Measurements from ENCODE around the gene KDM2A.
"Not testable (repeated sequence)": the region's sequence is repeated elsewhere in the genome, so short reads cannot be mapped to it uniquely, and the experiment has no call there.

The KDM2A gene

GRCh38 chr11:67250059-67251043 lies 131.3 kb downstream of the KDM2A start:
- DNase-seq (ENCODE audit: low spot score in 2 of 2) = no peak
- no peak for ATAC-seq
- peaks cover 71% of the 10 kb centered on the region for H3K4me1 Mint-ChIP-seq
- peaks cover 100% of the 10 kb centered on the region for H3K36me3 Mint-ChIP-seq
- no peaks in the 10 kb centered on the region for H3K9me3 Mint-ChIP-seq
- H3K27ac Mint-ChIP-seq = peak overlapping the region; percentile 68
- H3K4me3 Mint-ChIP-seq = no peak overlapping the region

GRCh38 chr11:67251841-67252240 lies 132.8 kb downstream of the KDM2A start:
- H3K36me3 Mint-ChIP-seq = peaks cover 100% of the 10 kb centered on the region
- H3K27ac Mint-ChIP-seq = peak overlapping the region; percentile 29
- DNase-seq (ENCODE audit: low spot score in 2 of 2) (no peak), ATAC-seq (no peak)
- no peaks in the 10 kb centered on the region for H3K9me3 Mint-ChIP-seq
- H3K4me3 Mint-ChIP-seq = no peak overlapping the region
- peaks cover 68% of the 10 kb centered on the region for H3K4me1 Mint-ChIP-seq

GRCh38 chr11:67252831-67253239 lies 133.8 kb downstream of the KDM2A start:
- H3K9me3 Mint-ChIP-seq = no peaks in the 10 kb centered on the region
- no peak overlapping the region for H3K4me3 Mint-ChIP-seq
- H3K36me3 Mint-ChIP-seq = peaks cover 100% of the 10 kb centered on the region
- no peak for DNase-seq (ENCODE audit: low spot score in 2 of 2)
- peak; percentile 83 for ATAC-seq
- H3K4me1 Mint-ChIP-seq = peaks cover 68% of the 10 kb centered on the region
- peak overlapping the region; percentile 47 for H3K27ac Mint-ChIP-seq

- Mint-ChIP-seq H3K27ac (peak overlapping the region; percentile 61), H3K4me1 (peaks cover 74% of the 10 kb centered on the region), H3K9me3 (no peaks in the 10 kb centered on the region), H3K36me3 (peaks cover 100% of the 10 kb centered on the region), H3K4me3 (no peak overlapping the region)
- DNase-seq (ENCODE audit: low spot score in 2 of 2) (no peak), ATAC-seq (peak; percentile 52)
These were observed 135.0 kb downstream of the KDM2A start for GRCh38 chr11:67253872-67254624.

GRCh38 chr11:67254798-67255197 lies 135.7 kb downstream of the KDM2A start:
- DNase-seq (ENCODE audit: low spot score in 2 of 2) (no peak), ATAC-seq (no peak)
- Mint-ChIP-seq H3K4me1 (peaks cover 72% of the 10 kb centered on the region), H3K4me3 (no peak overlapping the region), H3K36me3 (peaks cover 100% of the 10 kb centered on the region), H3K9me3 (no peaks in the 10 kb centered on the region), H3K27ac (peak overlapping the region; percentile 61)

- Mint-ChIP-seq H3K9me3 (no peaks in the 10 kb centered on the region), H3K4me3 (no peak overlapping the region), H3K36me3 (peaks cover 97% of the 10 kb centered on the region), H3K27ac (peak overlapping the region; percentile 61), H3K4me1 (peaks cover 68% of the 10 kb centered on the region)
- ATAC-seq (no peak), DNase-seq (ENCODE audit: low spot score in 2 of 2) (no peak)
These were observed 136.3 kb downstream of the KDM2A start for GRCh38 chr11:67255353-67255752.

GRCh38 chr11:67255864-67256263 lies 136.8 kb downstream of the KDM2A start:
- Mint-ChIP-seq H3K27ac (peak overlapping the region; percentile 61), H3K36me3 (peaks cover 92% of the 10 kb centered on the region), H3K4me3 (no peak overlapping the region), H3K9me3 (no peaks in the 10 kb centered on the region), H3K4me1 (peaks cover 63% of the 10 kb centered on the region)
- DNase-seq (ENCODE audit: low spot score in 2 of 2) (no peak), ATAC-seq (no peak)

GRCh38 chr11:67256477-67257135 lies 137.5 kb downstream of the KDM2A start:
- peaks cover 56% of the 10 kb centered on the region for H3K4me1 Mint-ChIP-seq
- no peaks in the 10 kb centered on the region for H3K9me3 Mint-ChIP-seq
- ATAC-seq = no peak
- H3K4me3 Mint-ChIP-seq = no peak overlapping the region
- H3K36me3 Mint-ChIP-seq = peaks cover 85% of the 10 kb centered on the region
- DNase-seq (ENCODE audit: low spot score in 2 of 2) = no peak
- peak overlapping the region; percentile 61 for H3K27ac Mint-ChIP-seq

GRCh38 chr11:67260406-67260805 lies 141.3 kb downstream of the KDM2A start:
- peaks cover 60% of the 10 kb centered on the region for H3K36me3 Mint-ChIP-seq
- H3K4me1 Mint-ChIP-seq = peaks cover 54% of the 10 kb centered on the region
- ATAC-seq = no peak
- peak overlapping the region; percentile 61 for H3K4me3 Mint-ChIP-seq
- H3K9me3 Mint-ChIP-seq = no peaks in the 10 kb centered on the region
- peak overlapping the region; percentile 26 for H3K27ac Mint-ChIP-seq
- DNase-seq (ENCODE audit: low spot score in 2 of 2) = no peak

GRCh38 chr11:67260885-67261639 lies 142.0 kb downstream of the KDM2A start:
- peaks cover 54% of the 10 kb centered on the region for H3K4me1 Mint-ChIP-seq
- H3K9me3 Mint-ChIP-seq, ATAC-seq: not testable (repeated sequence)
- H3K27ac Mint-ChIP-seq = peak overlapping the region; percentile 63
- DNase-seq (ENCODE audit: low spot score in 2 of 2) = peak in 1 of 2 donors; percentile 72
- peak overlapping the region; percentile 61 for H3K4me3 Mint-ChIP-seq
- H3K36me3 Mint-ChIP-seq = peaks cover 60% of the 10 kb centered on the region

GRCh38 chr11:67261640-67261945 lies 142.5 kb downstream of the KDM2A start:
- Mint-ChIP-seq H3K36me3 (peaks cover 57% of the 10 kb centered on the region), H3K4me3 (peak overlapping the region; percentile 61), H3K9me3 (no peaks in the 10 kb centered on the region), H3K4me1 (peaks cover 55% of the 10 kb centered on the region), H3K27ac (peak overlapping the region; percentile 63)
- ATAC-seq (no peak), DNase-seq (ENCODE audit: low spot score in 2 of 2) (no peak)

GRCh38 chr11:67261946-67262681 lies 143.1 kb downstream of the KDM2A start:
- ATAC-seq (no peak), DNase-seq (ENCODE audit: low spot score in 2 of 2) (no peak)
- peaks cover 55% of the 10 kb centered on the region for H3K4me1 Mint-ChIP-seq
- peak overlapping the region; percentile 61 for H3K4me3 Mint-ChIP-seq
- H3K9me3 Mint-ChIP-seq = no peaks in the 10 kb centered on the region
- peaks cover 55% of the 10 kb centered on the region for H3K36me3 Mint-ChIP-seq
- H3K27ac Mint-ChIP-seq = peak overlapping the region; percentile 92

- ATAC-seq (peak; percentile 52), DNase-seq (ENCODE audit: low spot score in 2 of 2) (peak in 1 of 2 donors; percentile 86)
- H3K36me3 Mint-ChIP-seq = peaks cover 55% of the 10 kb centered on the region
- H3K4me1 Mint-ChIP-seq = peaks cover 64% of the 10 kb centered on the region
- no peaks in the 10 kb centered on the region for H3K9me3 Mint-ChIP-seq
- H3K4me3 Mint-ChIP-seq = peak overlapping the region; percentile 61
- H3K27ac Mint-ChIP-seq = peak overlapping the region; percentile 92
These were observed 143.9 kb downstream of the KDM2A start for GRCh38 chr11:67262731-67263675.

All from stimulated activated effector memory CD8-positive, alpha-beta T cell treated with anti-CD3 and anti-CD28 coated beads, Interleukin-12 subunit alpha, Interleukin-12 subunit beta, amount 100 ng/mL, for 72 hours (primary cell).